Subcutaneous abdominal adipose tissue (tissue), 5 donors: ENCODE results near the gene HBG1.

Experiments
- H3K27ac ChIP-seq: one replicate; pipeline ENCODE4 v1.7.0; 2013; ENCODE audit warnings: low read depth, mild to moderate bottlenecking, inconsistent platforms, low read length, moderate library complexity
- H3K27me3 ChIP-seq, 5 donors: one replicate each; pipeline ENCODE4 v1.7.0; 2013; ENCODE audit warnings: low read length in 5 of 5, inconsistent platforms in 1 of 5; ENCODE audit not compliant: control insufficient read depth in 5 of 5, insufficient read depth in 4 of 5
- H3K36me3 ChIP-seq, 5 donors: one replicate each; pipeline ENCODE4 v1.7.0; 2013; ENCODE audit warnings: low read length in 5 of 5; ENCODE audit not compliant: control insufficient read depth in 5 of 5, insufficient read depth in 5 of 5
- H3K4me1 ChIP-seq, 5 donors: one replicate each; pipeline ENCODE4 v1.7.0; 2013; ENCODE audit warnings: low read length in 5 of 5, mild to moderate bottlenecking in 3 of 5, moderate library complexity in 1 of 5; ENCODE audit not compliant: control insufficient read depth in 5 of 5, insufficient read depth in 5 of 5
- H3K4me3 ChIP-seq, 5 donors: one replicate each; pipeline ENCODE4 v1.7.0; 2013; ENCODE audit warnings: low read length in 5 of 5, low read depth in 1 of 5
- H3K9ac ChIP-seq, 5 donors: one replicate each; pipeline ENCODE4 v1.7.0; 2013; ENCODE audit warnings: low read length in 5 of 5, mild to moderate bottlenecking in 4 of 5, moderate library complexity in 3 of 5
- H3K9me3 ChIP-seq, 5 donors: one replicate each; pipeline ENCODE4 v1.7.0; 2013; ENCODE audit warnings: low read length in 5 of 5; ENCODE audit not compliant: control insufficient read depth in 5 of 5
- donor health status: healthy.
- donor health status: healthy.
- donor health status: healthy.
- donor health status: healthy.
- donor health status: healthy.

The HBG1 gene

GRCh38 chr11:5238486-5238885, 11.2 kb downstream of the HBG1 start:
- peaks cover 0 to 6% (median 0%) of the 10 kb centered on the region in 5 donors for H3K27me3 ChIP-seq
- H3K9ac ChIP-seq = no peak overlapping the region
- no peak overlapping the region for H3K27ac ChIP-seq
- no peaks in the 10 kb centered on the region for H3K36me3 ChIP-seq
- H3K4me3 ChIP-seq = no peak overlapping the region
- no peaks in the 10 kb centered on the region for H3K4me1 ChIP-seq
- H3K9me3 ChIP-seq = no peaks in the 10 kb centered on the region

DNA sequence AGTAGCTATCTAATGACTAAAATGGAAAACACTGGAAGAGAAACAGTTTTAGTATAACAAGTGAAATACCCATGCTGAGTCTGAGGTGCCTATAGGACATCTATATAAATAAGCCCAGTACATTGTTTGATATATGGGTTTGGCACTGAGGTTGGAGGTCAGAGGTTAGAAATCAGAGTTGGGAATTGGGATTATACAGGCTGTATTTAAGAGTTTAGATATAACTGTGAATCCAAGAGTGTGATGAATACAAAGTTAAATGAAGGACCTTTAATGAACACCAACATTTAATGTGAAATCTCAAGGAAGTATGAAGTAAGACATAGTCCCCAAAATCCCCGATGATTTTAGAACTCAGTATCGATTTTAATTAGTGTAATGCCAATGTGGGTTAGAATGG, 12.2 kb downstream of the HBG1 start:
- Histone ChIP-seq H3K36me3 (no peaks in the 10 kb centered on the region), H3K27me3 (no peaks in the 10 kb centered on the region), H3K4me1 (no peaks in the 10 kb centered on the region), H3K9ac (no peak overlapping the region), H3K27ac (no peak overlapping the region), H3K4me3 (no peak overlapping the region), H3K9me3 (no peaks in the 10 kb centered on the region)

DNA sequence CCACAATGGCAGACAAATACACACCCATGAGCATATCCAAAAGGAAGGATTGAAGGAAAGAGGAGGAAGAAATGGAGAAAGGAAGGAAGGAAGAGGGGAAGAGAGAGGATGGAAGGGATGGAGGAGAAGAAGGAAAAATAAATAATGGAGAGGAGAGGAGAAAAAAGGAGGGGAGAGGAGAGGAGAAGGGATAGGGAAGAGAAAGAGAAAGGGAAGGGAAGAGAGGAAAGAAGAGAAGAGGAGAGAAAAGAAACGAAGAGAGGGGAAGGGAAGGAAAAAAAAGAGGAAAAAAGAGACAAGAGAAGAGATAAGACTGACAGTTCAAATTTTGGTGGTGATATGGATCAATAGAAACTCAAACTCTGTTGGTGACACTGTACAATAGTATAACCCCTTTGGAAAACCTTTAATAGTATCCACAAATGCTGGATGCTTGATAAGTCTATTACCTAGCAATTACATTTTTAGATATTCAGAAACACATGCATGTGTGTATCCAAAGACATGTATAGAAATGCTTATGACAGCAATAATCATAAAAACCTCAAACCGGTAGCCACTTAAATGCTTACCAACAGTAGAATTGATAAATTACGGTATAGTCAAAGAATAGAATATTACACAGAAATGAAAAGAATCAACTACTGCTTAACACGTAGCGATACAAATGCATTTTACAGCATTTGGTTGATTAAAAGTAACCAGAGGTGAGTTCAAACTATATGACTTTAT, 14.1 kb downstream of the HBG1 start:
- H3K36me3 ChIP-seq = no peaks in the 10 kb centered on the region

GRCh38 chr11:5234381-5234834, 15.2 kb downstream of the HBG1 start, which contains the start of gene HBD:
TSS of gene HBD (minus strand) at chr11:5234483. CDS start at chr11:5234433, 50 bp downstream.
- Histone ChIP-seq H3K36me3 (no peaks in the 10 kb centered on the region), H3K27me3 (no peaks in the 10 kb centered on the region), H3K4me3 (no peak within 1 kb of the TSS), H3K9me3 (no peaks in the 10 kb centered on the region), H3K4me1 (no peaks in the 10 kb centered on the region), H3K27ac (no peak within 1 kb of the TSS), H3K9ac (no peak within 1 kb of the TSS)

More for the DNA sequence above, 14.1 kb downstream of the HBG1 start:
- no peaks in the 10 kb centered on the region for H3K9me3 ChIP-seq
- H3K9ac ChIP-seq = no peak overlapping the region
- no peak overlapping the region for H3K27ac ChIP-seq
- no peaks in the 10 kb centered on the region for H3K27me3 ChIP-seq
- no peaks in the 10 kb centered on the region for H3K4me1 ChIP-seq
- H3K4me3 ChIP-seq = no peak overlapping the region

GRCh38 chr11:5233307-5233706, 16.4 kb downstream of the HBG1 start:
- Histone ChIP-seq H3K9ac (no peak overlapping the region), H3K27me3 (no peaks in the 10 kb centered on the region), H3K27ac (no peak overlapping the region), H3K36me3 (no peaks in the 10 kb centered on the region), H3K9me3 (no peaks in the 10 kb centered on the region), H3K4me3 (no peak overlapping the region), H3K4me1 (no peaks in the 10 kb centered on the region)

GRCh38 chr11:5232821-5233220, 16.8 kb downstream of the HBG1 start:
- Histone ChIP-seq H3K4me1 (no peaks in the 10 kb centered on the region), H3K36me3 (no peaks in the 10 kb centered on the region), H3K4me3 (no peak overlapping the region), H3K9me3 (no peaks in the 10 kb centered on the region), H3K27me3 (no peaks in the 10 kb centered on the region), H3K9ac (no peak overlapping the region), H3K27ac (no peak overlapping the region)

- Histone ChIP-seq H3K9me3 (no peaks in the 10 kb centered on the region), H3K36me3 (no peaks in the 10 kb centered on the region), H3K9ac (no peak overlapping the region), H3K27me3 (no peaks in the 10 kb centered on the region), H3K27ac (no peak overlapping the region), H3K4me3 (no peak overlapping the region), H3K4me1 (no peaks in the 10 kb centered on the region)
These were observed 17.5 kb downstream of the HBG1 start for GRCh38 chr11:5232176-5232575.

GRCh38 chr11:5231111-5231510, 18.5 kb downstream of the HBG1 start:
- no peaks in the 10 kb centered on the region for H3K36me3 ChIP-seq
- no peaks in the 10 kb centered on the region for H3K9me3 ChIP-seq
- no peak overlapping the region for H3K9ac ChIP-seq
- no peak overlapping the region for H3K4me3 ChIP-seq
- H3K4me1 ChIP-seq = no peaks in the 10 kb centered on the region
- no peaks in the 10 kb centered on the region for H3K27me3 ChIP-seq
- no peak overlapping the region for H3K27ac ChIP-seq

GRCh38 chr11:5230266-5230665, 19.4 kb downstream of the HBG1 start:
- Histone ChIP-seq H3K9me3 (no peaks in the 10 kb centered on the region), H3K9ac (no peak overlapping the region), H3K36me3 (no peaks in the 10 kb centered on the region)

GRCh38 chr11:5229796-5230195, 19.9 kb downstream of the HBG1 start:
- Histone ChIP-seq H3K4me3 (no peak overlapping the region), H3K27me3 (no peaks in the 10 kb centered on the region), H3K9me3 (no peaks in the 10 kb centered on the region), H3K9ac (no peak overlapping the region), H3K27ac (no peak overlapping the region), H3K36me3 (no peaks in the 10 kb centered on the region), H3K4me1 (no peaks in the 10 kb centered on the region)

More at GRCh38 chr11:5230266-5230665, 19.4 kb downstream of the HBG1 start:
- Histone ChIP-seq H3K27me3 (no peaks in the 10 kb centered on the region), H3K4me3 (no peak overlapping the region), H3K4me1 (no peaks in the 10 kb centered on the region), H3K27ac (no peak overlapping the region)
